Nephron (organoid): ENCODE measurements around the gene SLC51B.

Experiments
- H3K27ac Mint-ChIP-seq, 3 experiments: 2 replicates each; pipeline ENCODE4 v1.8.0; 2020; ENCODE audit warnings: mixed read lengths in 3 of 3, mild to moderate bottlenecking in 2 of 3, moderate library complexity in 1 of 3
- H3K27me3 Mint-ChIP-seq: 2 replicates; pipeline ENCODE4 v1.8.0; 2021; ENCODE audit warnings: low read depth, mild to moderate bottlenecking, moderate library complexity, mixed read lengths
- H3K36me3 Mint-ChIP-seq: 2 replicates; pipeline ENCODE4 v1.8.0; 2020; ENCODE audit warnings: low read depth, mixed read lengths
- H3K4me1 Mint-ChIP-seq: 2 replicates; pipeline ENCODE4 v1.8.0; 2020; ENCODE audit warnings: mixed read lengths
- H3K4me3 Mint-ChIP-seq, 3 experiments: 2 replicates each; pipeline ENCODE4 v1.8.0; 2020; ENCODE audit warnings: mild to moderate bottlenecking in 3 of 3, mixed read lengths in 3 of 3, moderate library complexity in 2 of 3
- H3K9me3 Mint-ChIP-seq: 2 replicates; pipeline ENCODE4 v1.8.0; 2020; ENCODE audit warnings: mixed read lengths
- CTCF ChIP-seq, 3 experiments: fragments of 200-600 bp; sonication (generic); IDR thresholded peaks; one replicate each; pipeline ENCODE4 v1.5.0; 2021; ENCODE audit warnings: antibody characterized with exemption in 3 of 3; ENCODE audit not compliant: unreplicated experiment in 3 of 3

SLC51B gene

DNA sequence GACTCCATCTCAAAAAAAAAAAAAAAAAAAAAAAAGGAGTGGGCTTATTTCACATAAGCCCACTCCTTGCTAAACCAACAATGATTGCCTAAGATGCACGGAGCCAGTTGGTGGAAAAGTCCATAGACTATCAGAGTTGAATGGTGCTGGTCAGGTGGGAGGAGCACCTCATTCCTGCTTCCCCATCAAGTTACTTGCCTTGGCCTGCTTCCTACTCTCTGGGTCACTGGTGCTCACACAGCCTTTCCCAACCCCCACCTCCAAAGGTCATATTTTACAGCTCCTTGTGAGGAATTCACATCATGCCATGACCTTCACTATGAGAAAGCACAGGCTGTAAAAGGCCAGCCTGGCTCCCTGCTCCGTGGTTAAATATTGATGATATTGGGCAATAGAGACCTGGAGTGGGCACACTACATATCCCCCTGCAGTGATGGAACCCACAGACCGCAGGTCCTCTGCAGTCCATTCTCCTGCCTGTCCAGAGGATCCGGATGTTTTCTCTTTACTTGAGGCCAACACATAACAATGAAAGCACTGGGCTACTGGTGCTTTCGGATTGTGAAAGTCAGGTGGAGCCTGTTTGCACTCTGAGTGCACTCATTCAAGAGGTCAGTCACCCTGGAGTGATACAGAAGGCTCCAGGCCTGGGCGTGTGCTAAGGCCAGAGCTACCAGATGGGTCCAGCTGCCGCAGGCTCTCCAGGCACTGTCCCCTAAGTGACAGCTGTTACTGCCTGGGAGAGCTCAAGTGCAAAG is at the start of gene SLC51B:
Gene SLC51B (plus strand): TSS at position 664 of the 758 bp plus-strand sequence. CDS start 4,618 bp downstream, outside the sequence.
- peaks cover 40% of the 10 kb centered on the region for H3K4me1 Mint-ChIP-seq
- H3K36me3 Mint-ChIP-seq: peaks cover 3% of the 10 kb centered on the region
- H3K9me3 Mint-ChIP-seq: no peaks in the 10 kb centered on the region
- H3K4me3 Mint-ChIP-seq: peak within 1 kb of the TSS in 2 of 3 experiments; percentile 34 to 74
- peak within 1 kb of the TSS; percentile 70 to 95 (median 92) for H3K27ac Mint-ChIP-seq
- no peak for TF ChIP-seq CTCF (IDR thresholded peaks at IDR 0.05; ENCODE audit: unreplicated experiment in 3 of 3)
- H3K27me3 Mint-ChIP-seq: no peaks in the 10 kb centered on the region

GRCh38 chr15:64997066-64997465 is 48.1 kb upstream of the SLC51B start:
- H3K27ac Mint-ChIP-seq: peak overlapping the region in 2 of 3 experiments; percentile 13 to 47
- no peaks in the 10 kb centered on the region for H3K9me3 Mint-ChIP-seq
- peaks cover 16% of the 10 kb centered on the region for H3K4me1 Mint-ChIP-seq
- TF ChIP-seq CTCF (IDR thresholded peaks at IDR 0.05; ENCODE audit: unreplicated experiment in 3 of 3): no peak
- no peaks in the 10 kb centered on the region for H3K36me3 Mint-ChIP-seq
- H3K4me3 Mint-ChIP-seq: no peak overlapping the region
- H3K27me3 Mint-ChIP-seq: no peaks in the 10 kb centered on the region

DNA sequence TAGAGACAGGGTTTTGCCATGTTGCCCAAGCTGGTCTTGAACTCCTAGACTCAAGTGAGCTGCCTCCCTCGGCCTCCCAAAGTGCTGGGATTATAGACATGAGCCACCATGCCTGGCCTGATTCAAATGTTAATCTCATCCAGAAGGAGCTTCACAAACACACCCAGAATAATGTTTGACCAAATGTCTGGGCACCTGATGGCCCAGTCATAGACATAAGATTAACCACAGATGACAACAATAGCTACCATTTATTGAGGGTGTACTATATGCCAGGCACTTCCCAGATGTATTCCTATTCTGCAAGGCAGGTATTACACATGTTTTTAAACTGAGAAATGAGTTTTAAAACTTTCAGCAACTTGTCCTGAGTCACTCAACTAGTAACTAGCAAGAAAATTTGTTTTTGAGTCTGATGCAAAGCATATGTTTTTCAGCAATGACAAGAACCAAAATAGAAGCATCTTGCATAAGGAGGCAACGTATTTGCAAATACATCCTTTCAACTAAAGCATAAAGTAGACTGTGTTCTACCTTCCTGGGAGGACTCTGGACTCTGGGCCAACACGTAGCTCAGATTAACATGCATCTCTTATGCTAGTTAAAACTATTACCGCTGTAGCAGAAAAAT is 47.3 kb upstream of the SLC51B start:
- Mint-ChIP-seq H3K9me3 (no peaks in the 10 kb centered on the region), H3K27ac (peak overlapping the region in 1 of 3 experiments; percentile 13), H3K4me1 (peaks cover 15% of the 10 kb centered on the region), H3K36me3 (peaks cover 5% of the 10 kb centered on the region), H3K4me3 (no peak overlapping the region), H3K27me3 (no peaks in the 10 kb centered on the region)
- TF ChIP-seq CTCF (IDR thresholded peaks at IDR 0.05; ENCODE audit: unreplicated experiment in 3 of 3): no peak

- no peak for TF ChIP-seq CTCF (IDR thresholded peaks at IDR 0.05; ENCODE audit: unreplicated experiment in 3 of 3)
- H3K4me3 Mint-ChIP-seq: no peak overlapping the region
- no peaks in the 10 kb centered on the region for H3K4me1 Mint-ChIP-seq
- no peaks in the 10 kb centered on the region for H3K9me3 Mint-ChIP-seq
- H3K27me3 Mint-ChIP-seq: no peaks in the 10 kb centered on the region
- H3K27ac Mint-ChIP-seq: no peak overlapping the region
- peaks cover 48% of the 10 kb centered on the region for H3K36me3 Mint-ChIP-seq
Measured at GRCh38 chr15:65004993-65005392, 40.2 kb upstream of the SLC51B start.

- Mint-ChIP-seq H3K27me3 (no peaks in the 10 kb centered on the region), H3K9me3 (no peaks in the 10 kb centered on the region), H3K4me1 (no peaks in the 10 kb centered on the region), H3K36me3 (peaks cover 61% of the 10 kb centered on the region), H3K27ac (no peak overlapping the region), H3K4me3 (no peak overlapping the region)
- TF ChIP-seq CTCF (IDR thresholded peaks at IDR 0.05; ENCODE audit: unreplicated experiment in 3 of 3): no peak
Measured at GRCh38 chr15:65006876-65007275, 38.3 kb upstream of the SLC51B start.
